Measurements from ENCODE around the gene XYLT1.

XYLT1 gene

DNA sequence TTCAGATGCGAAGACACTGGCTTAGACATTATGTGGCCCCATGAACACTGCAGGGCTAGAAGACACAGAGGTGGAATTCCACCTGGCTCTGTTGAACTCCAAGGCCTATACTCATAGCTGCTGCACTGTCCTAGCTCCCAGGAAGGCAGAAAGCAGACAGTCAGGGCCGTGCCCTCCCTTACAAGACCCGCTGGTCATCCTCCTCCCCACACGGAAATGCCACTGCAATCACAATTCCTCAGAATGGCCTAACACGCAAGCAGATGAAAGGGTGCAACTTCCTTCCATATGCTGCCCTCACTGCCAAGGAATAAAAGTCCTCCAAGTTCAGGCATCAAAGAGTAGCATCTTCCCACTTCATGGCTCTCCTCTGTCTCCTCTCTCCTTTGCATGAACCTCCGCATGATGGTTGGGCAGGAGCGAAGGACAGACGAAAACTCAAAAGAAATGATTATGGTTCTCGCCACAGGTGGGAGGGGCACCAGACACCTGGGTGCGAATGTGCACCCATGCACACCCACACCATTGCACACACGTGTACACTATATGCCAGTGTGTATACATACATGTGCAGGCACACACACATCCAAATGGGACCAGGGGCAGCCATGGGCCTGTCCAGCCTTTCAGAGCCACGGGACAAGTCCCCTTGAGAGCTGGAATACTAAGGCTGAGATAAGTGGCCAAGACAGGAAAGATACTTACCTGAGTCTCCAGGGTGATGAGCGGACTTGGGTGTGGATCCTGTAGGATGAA is 113.3 kb downstream of the XYLT1 start:
- DNase-seq (ENCODE audit: low read depth), result no peak

DNA sequence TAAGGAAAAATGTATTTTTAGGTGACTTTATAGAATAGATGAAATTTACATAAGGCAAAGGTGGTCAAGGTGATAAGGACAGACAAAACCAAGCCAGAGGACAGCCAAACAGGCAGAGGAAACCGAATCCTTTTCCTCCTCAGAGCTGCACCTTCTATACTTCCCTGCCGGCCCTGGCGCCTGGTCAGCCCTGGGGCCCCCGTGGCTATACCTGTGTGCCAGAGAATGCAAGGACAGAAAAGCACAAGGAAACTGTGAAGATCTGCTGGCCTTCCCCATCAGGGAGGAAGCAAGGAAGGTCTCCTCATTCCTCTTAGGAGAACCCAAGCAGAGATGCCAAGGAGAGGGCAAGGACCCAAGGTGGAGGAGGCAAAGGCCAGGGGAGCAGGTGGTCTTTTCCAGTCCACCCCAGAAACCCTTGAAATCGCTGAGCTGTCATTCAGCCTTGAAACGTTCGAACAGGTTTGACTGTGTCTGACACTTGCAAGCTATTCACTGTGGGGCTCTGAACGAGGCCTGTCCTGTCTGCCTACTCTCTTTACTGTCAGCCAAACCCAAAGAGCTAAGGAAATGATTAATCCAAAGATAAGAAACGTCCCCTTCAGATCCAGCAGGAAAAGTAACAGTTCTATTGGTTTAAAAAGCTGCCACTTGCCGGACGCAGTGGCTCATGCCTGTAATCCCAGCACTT is 114.4 kb downstream of the XYLT1 start:
- DNase-seq (ENCODE audit: low read depth), result no peak

DNA sequence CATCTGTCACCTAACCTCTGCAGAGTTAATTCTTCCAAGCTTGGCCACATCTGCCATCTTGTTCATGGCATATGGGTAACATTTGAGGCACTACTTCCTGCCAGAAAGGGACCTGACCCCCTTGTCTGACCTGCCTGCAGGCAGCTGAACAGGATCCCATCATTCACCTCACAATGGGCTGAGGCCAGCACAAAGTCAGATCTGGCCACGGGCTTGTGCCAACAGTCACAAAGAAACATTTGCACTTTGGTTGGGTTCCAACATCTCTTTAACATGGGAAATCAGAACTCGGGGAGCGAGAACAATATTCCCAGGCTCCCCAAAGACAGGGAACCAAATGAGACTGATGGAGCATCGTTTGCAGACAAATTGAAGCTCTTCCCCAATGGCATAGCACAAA is 116.1 kb downstream of the XYLT1 start:
- no peak for DNase-seq (ENCODE audit: low read depth)

DNA sequence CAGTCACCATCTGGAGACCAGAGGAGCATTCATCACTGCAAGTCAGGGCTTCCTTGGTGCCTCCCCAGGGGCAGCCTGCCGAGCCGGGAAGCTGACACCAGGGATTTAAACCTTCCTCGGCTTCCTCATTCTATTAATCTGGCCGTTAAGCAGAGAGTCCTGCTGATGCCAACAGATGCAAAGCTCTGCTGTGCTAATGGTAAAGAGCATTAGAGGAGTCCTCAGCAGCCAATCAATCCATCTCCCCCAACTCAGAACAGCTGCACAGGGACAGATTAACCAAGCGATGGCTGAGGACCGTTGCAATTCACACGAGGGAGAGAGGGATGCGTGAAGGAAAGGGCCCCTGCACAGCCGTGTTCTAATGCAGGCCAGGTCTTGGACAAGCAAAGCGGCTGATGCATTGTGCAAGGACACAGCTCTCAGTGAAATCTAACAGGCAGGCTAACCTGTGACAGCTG is 116.6 kb downstream of the XYLT1 start:
- no peak for DNase-seq (ENCODE audit: low read depth)

DNA sequence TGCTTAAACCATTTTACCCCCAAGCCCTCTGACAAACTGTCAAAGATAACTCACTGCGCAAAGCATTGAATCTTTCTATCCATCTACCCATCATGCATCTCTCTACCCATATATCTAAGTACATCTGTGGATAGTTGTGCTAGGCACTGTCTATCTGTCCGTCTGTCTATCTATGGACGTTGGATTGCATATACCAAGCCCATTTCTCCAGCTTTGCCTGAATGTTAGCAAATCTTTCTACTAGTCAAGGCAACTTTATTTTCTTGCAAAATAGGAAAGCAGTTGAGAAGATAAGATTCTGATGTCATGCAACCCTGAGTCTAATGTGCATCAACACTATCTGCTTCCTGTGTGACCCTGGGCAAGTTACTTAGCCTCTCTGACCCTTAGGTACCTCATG is 117.2 kb downstream of the XYLT1 start:
- no peak for DNase-seq (ENCODE audit: low read depth)

DNA sequence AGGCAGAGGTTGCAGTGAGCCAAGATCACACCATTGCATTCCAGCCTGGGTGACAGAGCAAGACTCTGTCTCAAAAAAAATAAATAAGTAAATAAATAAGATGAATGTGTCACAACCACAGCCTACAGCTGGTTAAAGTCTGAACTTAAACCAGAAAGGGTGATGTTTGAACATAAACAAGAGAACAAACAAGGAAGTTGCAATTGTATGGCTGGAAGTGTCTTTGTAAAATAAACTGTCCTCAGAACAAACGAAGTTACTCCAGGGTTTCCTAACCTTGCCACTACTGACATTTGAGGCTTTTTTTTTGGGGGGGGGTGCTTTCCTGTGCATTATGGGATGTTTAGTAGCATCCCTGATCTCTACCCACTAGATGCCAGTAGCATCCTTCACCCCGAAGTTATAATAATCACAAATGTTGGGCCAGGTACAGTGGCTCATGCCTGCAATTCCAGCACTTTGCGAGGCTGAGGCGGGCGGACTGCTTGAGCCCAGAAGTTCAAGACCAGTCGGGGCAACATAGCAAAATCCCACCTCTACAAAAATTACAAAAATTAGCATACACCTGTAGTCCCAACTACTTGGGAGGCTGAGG is 119.2 kb downstream of the XYLT1 start:
- DNase-seq (ENCODE audit: low read depth), result no peak

DNA sequence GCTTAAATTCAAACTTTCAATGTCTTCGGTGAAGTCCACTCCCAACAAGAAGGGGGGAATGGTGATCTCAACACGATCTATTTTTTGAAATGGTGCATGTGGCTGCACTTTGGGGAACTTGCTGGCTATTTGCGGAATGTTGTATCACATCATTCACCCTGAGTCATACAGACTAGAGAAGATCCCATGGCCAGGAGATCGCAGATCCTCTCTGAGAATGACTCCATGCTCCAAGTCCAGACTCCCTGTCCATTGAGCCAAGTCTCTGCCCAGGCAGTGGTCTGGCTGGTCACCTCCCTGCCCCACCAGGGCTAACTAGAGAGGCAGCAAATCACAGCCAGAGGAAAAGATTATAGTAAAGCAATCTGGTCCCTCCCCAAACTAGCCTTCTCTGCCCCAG is 120.6 kb downstream of the XYLT1 start:
- DNase-seq (ENCODE audit: low read depth), result no peak

DNA sequence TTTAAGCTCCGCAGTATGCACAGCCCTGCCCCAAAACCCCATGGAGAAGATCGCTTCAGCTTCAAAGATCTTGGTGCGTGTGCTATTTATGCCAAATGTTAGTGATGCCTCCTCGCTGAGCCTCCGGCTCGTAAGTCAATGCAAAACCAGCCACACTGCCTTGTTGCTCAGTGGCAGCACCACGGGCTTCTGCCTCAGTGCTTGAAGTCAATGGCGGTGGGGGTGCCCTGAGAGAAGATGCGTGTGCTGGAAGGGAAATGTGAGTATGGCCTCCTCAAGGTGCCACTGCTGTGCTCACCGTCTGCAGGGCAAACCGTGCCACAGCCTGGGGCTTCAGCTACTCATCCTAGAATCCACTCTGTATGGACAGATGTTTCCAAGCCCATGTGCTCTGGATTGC is 121.9 kb downstream of the XYLT1 start:
- no peak for DNase-seq (ENCODE audit: low read depth)

DNA sequence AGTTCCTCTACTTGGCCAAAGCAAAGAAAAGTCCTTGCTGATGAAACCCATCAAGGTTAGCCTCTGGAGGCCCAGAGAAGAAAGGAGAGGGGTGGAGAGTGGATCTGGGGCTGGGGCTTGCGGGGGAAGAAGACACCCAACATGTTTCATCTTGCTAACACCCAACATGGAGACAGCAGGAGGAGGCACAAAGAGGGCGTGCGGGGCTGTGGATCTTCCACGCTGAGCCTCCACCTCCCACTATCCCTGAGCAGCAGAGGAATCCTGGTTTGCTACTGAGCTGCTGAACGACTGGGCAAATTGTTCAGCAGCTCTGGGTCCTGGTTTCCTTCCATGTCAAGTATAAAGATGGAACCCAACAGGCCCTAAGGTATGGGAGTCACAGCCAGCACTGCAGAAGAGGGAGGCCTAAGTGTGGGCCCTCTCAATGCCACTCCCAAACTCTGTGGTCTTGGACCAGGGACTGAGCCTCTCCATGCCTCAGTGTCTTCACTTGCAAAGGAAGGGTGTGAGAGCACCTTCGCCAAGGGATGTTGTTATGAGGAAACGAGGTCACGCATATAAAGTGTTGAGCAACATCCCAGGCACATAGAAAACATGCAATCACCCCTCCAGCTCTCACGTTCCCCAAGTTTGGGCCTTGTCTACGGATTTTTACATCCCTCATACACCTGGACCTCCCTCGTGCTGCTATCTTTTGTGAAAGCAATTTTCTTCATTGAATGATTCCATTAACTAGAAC is 122.5 kb downstream of the XYLT1 start:
- DNase-seq (ENCODE audit: low read depth), result no peak

DNA sequence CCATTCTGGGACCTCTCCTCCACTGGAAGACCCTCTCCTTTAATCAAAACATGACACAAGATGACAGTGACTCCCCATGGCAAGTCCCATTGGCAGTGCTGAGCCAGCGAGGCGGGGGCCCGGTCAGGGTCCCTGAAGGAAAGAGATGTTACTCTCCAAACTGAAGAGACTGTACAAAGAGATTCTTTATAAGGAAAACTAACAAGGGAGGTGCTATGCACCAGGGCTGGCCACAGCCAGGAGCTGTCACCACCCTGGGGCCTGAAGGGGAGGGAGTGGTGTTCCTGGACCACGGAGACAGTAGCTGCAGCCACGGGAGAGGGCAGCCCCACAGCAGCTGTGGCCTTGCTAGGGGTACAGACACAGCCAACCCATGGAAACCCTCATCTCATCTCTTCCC is 123.1 kb downstream of the XYLT1 start:
- DNase-seq (ENCODE audit: low read depth), result no peak

DNA sequence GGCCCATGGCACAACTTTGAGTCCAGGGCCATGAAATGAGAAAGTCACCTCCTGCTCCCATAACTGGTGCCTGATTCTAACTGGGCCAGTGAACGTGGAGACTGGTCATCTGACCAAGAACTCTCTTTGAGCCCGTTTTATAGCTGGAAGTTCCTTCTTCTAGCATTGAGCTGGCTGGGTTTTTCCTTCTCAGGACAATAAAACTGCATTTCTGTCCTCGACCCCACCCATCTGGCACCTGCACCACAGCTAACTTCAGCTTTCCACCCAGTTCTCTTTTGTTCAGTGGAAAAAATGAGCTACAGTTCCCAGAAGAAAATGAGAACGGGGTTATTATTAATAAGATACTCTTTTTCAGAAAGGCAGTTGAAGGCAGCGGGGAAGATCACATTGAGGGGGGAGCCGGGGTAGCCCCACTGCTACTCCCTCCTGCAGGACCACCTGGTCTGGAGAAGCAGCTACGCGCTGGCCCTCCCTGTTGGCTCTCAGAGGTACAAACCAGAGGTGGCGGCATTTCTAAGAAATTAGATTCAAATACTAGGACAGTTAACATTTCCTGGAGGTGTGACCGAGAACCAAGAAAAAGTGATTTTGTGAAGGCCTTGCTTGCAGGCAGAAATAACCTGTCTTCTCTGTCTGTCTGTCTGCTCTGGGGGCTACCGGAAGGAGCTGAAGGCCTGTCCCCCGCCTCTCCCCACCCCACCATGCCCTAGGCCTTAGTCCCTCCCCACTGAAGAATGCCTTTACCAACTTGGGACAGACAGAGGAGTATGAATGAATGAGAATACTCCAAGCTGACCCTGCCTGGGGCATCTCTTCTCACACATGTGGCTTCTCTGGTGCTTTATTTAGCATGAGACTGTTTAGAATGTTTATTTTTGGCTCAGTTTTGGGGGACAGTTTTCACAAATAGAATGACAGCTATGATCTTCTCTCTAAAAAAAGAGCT is 123.9 kb downstream of the XYLT1 start:
- no peak for DNase-seq (ENCODE audit: low read depth)

DNA sequence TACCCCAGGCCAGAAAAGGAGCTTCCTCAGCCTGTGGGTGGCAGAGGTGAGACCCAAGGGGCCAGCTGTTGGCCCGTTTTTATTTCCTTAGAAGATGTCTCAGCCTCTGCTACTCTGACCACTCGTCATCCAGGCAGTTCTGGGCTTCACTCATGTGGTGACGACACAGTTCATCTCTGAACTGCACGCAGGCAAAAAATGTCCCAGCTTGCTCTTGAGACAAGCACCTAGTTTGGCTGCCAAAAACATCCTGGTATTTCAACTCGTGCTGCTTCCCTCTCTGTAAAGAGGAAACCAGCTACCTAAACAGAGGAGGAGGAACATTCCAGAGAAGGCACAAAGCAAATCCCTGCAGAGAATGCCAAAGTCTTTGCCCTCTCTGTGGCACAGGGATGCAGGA is 125.7 kb downstream of the XYLT1 start:
- DNase-seq (ENCODE audit: low read depth), result no peak

DNA sequence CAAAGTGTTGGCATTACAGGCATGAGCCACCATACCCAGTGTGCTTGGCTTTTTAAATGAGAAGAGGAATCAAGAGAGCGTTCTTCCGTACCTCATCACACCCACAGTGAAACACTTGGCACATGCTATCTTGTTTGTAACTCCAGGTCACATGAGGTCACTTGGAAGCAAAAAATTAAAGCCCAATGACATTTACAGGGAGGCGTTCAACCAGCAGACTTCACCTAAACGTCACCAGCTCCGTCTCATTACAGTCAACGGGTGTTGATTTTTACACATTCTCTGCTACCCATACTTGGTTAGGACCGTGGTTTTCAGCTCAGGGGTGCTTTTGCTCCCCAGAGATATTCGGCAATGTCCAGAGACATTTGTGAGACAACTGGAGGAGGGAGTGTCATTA is 127.0 kb downstream of the XYLT1 start:
- no peak for DNase-seq (ENCODE audit: low read depth)

DNA sequence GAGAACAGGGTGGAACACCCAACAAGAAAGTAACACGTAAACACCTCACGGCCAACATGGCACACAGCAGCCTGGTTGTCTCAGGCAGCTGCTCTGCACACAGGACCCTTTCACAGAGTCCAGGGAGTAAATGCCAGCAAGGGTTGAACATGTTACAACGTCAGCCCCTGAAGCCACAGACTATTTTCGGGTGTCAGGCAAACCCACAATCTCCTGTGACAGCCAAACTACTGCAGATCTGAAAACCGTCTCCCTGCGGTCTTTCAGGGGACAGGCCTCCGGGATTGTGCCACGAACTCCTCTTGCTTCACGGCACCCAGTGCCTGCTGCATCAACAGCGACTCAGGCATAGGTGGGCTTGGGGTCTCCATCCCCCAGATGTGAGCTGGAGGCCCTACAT is 127.7 kb downstream of the XYLT1 start:
- DNase-seq (ENCODE audit: low read depth), result peak; percentile 19

DNA sequence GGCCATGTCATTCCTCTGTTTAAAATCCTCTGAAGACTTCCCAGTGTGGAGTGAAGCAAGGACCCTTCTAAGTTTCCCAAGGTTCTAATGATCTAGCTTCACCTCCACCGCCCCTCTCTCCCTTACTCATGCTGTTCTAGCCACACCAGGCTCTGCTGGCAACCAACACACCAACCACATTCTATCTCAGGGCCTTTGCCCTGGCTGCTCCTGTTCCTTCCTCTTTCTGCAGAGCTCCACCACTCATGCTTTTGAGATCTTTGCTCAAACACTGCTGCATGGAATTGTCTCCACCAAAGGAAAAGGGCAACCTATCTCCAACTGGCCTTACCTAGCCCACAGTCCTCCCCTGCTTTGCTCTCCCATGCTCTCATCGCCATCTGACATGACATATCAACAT is 128.7 kb downstream of the XYLT1 start:
- DNase-seq (ENCODE audit: low read depth), result no peak

DNA sequence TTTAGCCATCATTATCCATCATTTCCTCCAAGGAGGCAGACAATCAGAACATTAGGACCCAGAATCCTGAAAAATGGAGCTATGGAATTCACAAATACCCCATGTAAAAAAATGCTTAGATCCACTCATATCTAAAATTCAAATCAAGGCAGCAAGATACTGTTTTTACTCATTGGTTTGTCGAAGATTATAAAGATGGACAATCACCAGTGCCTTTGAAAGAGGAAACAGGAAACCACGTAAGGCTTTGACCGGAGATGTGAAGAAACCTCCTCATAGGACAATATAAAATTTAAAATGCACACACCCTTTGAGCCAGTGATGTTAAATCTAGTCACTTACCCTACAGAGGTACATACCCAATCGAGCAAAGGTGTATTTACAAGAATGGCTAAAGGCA is 130.0 kb downstream of the XYLT1 start:
- no peak for DNase-seq (ENCODE audit: low read depth)

DNA sequence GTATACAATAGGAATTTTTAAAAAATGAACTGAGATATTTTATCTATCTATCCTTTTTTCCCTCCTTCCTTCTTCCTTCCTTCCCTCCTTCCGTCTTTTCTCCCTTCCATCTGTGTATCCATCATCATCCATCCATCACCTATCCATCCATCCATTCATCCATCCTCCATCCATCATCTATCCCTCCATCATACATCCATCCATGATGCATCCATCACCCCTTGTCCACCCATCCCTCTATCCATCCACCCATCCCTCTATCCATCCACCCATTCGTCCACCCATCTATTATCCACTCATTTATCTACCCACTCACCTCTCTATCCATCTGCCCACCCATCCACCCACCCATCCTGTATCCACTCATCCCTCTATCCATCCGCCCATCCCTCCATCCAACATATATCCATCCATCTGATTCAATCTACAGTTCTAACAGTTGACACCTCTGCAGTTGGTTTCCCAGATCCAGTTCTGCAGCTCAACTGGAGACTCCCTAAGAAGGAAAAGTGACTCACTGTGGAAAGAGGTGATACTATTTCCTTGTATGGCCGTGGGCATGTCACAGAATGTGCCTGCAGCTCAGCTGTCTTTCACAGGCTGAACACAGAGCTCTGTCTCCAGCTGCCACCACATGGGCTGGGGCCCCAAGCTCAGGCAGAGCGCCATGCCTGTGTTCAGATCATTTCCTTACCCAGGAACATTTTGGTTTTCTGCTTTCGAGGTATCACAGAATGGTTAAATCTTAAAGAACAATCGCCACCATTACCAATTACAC is 130.8 kb downstream of the XYLT1 start:
- no peak for DNase-seq (ENCODE audit: low read depth)

DNA sequence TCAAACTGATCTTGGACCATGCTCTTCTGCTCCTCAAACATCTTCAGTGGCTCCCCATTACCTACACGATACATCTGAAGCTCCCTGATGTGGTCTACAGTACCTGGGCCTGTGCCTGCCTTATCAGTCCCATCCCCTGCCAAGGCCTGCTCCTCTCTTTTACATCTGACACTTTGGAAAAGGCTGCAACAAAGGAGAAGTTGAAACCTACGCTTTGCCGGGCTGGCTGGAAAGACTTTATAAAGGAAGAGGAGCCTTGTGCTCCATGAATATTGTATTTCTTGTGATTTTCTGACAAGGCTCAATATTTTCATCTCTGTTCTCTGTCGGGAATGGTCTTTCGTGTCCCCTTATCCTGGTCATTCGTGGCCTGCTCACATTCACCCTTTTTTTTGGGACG is 132.5 kb downstream of the XYLT1 start:
- no peak for DNase-seq (ENCODE audit: low read depth)

DNA sequence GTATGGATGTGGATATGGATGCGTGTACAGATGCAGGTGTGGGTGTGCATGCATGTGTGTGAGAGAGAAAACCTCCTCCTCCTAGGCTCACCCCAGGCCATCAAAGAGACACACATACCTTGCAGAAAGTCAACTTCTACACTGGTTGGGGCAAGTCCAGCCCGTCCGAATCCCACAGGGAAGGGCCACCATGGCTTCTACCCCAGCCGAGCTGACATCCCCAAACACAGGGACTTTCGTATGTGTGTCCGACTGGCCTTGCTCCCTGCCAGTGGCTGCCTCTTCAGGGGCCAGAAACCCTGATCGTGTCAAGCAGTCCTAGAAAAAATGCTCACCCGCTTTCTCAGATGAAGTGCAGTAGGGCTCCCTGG is 134.2 kb downstream of the XYLT1 start:
- DNase-seq (ENCODE audit: low read depth), result no peak

DNA sequence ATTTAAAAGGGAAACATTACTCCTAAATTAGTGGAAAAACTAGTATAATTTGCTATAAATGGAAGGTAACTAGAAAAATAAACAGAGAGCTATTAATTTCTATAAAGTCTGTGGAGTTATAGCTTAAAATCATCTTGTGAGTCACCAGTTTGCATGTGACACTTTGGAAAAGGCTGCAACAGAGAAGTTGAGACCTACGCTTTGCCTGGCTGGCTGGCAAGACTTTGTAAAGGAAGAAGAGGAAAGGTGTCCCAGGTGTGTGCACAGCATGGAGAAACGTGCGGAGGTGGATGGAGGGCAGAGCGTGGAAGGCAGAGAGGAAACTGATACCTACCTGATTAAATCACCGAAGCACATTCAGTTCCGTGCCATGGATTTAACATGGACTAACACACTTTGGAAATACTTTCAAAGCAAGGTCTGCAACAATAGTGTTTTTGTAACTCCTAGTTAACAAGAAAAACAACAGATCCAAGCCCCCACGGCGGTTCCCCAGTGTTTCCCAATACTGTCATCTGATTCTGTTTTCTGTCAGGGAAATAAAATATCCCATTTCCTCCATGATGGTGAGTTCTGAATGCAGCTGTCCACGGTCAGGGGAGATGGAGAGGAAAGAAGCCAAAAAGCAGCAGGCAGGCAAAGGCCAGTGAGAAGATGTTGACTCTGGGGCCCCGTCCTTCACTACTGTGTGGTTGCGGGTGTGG is 134.8 kb downstream of the XYLT1 start:
- DNase-seq (ENCODE audit: low read depth), result no peak

Data from activated T-cell treated with anti-CD3 and anti-CD28 coated beads for 24 hours (primary cell).